ENCODE results near the gene GNPDA1. TPM values are rescaled to one million over a fixed set of nuclear protein-coding genes. Genes with fewer than 3 reads are reported as not detected.

GNPDA1 gene
- polyA plus RNA-seq (2012; rRNA removed) = 23.9 and 27.4 TPM in 2 replicates
- 39.1 and 47.9 TPM in 2 replicates for polyA plus RNA-seq (2012; cell fraction: cytosol; rRNA removed)
- 41.6 and 42.9 TPM in 2 replicates for polyA plus RNA-seq (2012; cell fraction: nucleus; rRNA removed)

GRCh38 chr5:142012792-142013388 is at the start of gene GNPDA1:
Gene GNPDA1, minus strand, starts transcription at chr5:142013027. Its CDS starts 992 bp downstream, at chr5:142012035.
- H3K9ac ChIP-seq = peak within 1 kb of the TSS; percentile 80
- H2AFZ ChIP-seq (ENCODE audit: low read depth) = peak within 1 kb of the TSS; percentile 90
- H3K36me3 ChIP-seq (replicated peaks in 1 of 2; ENCODE audit: control insufficient read depth in 1 of 2, insufficient read depth in 2 of 2, low read length in 1 of 2) = peaks cover 3 to 14% of the 10 kb centered on the region in 2 experiments
- DNase-seq = peak; percentile 94
- peak within 1 kb of the TSS; percentile 64 to 84 for H3K27ac ChIP-seq (ENCODE audit: low read depth in 2 of 2, low read length in 1 of 2)
- H3K9me2 ChIP-seq = no peaks in the 10 kb centered on the region
- peak within 1 kb of the TSS; percentile 78 to 85 for H3K4me3 ChIP-seq (ENCODE audit: low read depth in 2 of 2, low read length in 1 of 2)
- peak within 1 kb of the TSS; percentile 80 for H3K4me2 ChIP-seq
- H3K79me2 ChIP-seq (ENCODE audit: insufficient read depth) = no peaks in the 10 kb centered on the region
- H3K9me3 ChIP-seq = no peaks in the 10 kb centered on the region
- H3K4me1 ChIP-seq (ENCODE audit: control insufficient read depth in 1 of 2, insufficient read depth in 2 of 2, low read depth in 1 of 2, low read length in 1 of 2) = peaks cover 17 to 24% of the 10 kb centered on the region in 2 experiments
- H3F3A ChIP-seq (replicated peaks; ENCODE audit: insufficient read depth) = peaks cover 24% of the 10 kb centered on the region
- H4K20me1 ChIP-seq (ENCODE audit: insufficient read depth) = no peaks in the 10 kb centered on the region
- ChIA-PET POLR2A (interaction anchor here (1.0 to 2.0 kb wide), 9 partner anchors 9 to 130 kb away, joined by 3 to 8 read pairs (median 5); partner anchors contain the start of gene RNF14), CTCF (interaction anchor here (0.8 to 10.7 kb wide), 28 partner anchors 8 to 536 kb away, joined by 3 to 158 read pairs (median 8); partner anchors contain the start of gene PCDH1)
- no peaks in the 10 kb centered on the region for H3K27me3 ChIP-seq (ENCODE audit: insufficient read depth)
- WGBS (ENCODE audit: low lambda C conversion rate) = 2% methylated on average over 33 of the region's 58 CpGs
- peak; percentile 49; the same call in 1 of the 2 replicates for TF ChIP-seq FOSL2 (IDR thresholded peaks at IDR 0.05; ENCODE audit: borderline replicate concordance, low read depth)
- TF ChIP-seq SMC3 (IDR thresholded peaks at IDR 0.05; ENCODE audit: low read depth, low read length) = no peak
- peak; percentile 80 for TF ChIP-seq MXI1 (IDR thresholded peaks at IDR 0.05; ENCODE audit: low read depth, low read length)
- no peak for TF ChIP-seq CTCF (IDR thresholded peaks at IDR 0.05)
- TF ChIP-seq NRF1 (IDR thresholded peaks at IDR 0.05; ENCODE audit: low read depth, low read length) = peak; percentile 62
- peak; percentile 32; the same call in 1 of the 2 replicates for TF ChIP-seq GABPA (IDR thresholded peaks at IDR 0.05; ENCODE audit: low read depth)
- no peak for TF ChIP-seq GATA2 (CRISPR knock-in tag; IDR thresholded peaks at IDR 0.05)
- no peak for TF ChIP-seq ELF1 (IDR thresholded peaks at IDR 0.05)
- no peak for TF ChIP-seq EZH2phosphoT487 (IDR thresholded peaks at IDR 0.05; ENCODE audit: borderline replicate concordance, low read depth)
- 0 out of 2 replicates have a peak, but pooled peaks have one; percentile 15 for TF ChIP-seq NFIC (IDR thresholded peaks at IDR 0.05; ENCODE audit: borderline replicate concordance)
- TF ChIP-seq MEF2A (IDR thresholded peaks at IDR 0.05; ENCODE audit: borderline replicate concordance, low read depth) = no peak
- TF ChIP-seq TCF12 (IDR thresholded peaks at IDR 0.05) = no peak
- TF ChIP-seq YY1 (IDR thresholded peaks at IDR 0.05; ENCODE audit: low read depth) = no peak
- TF ChIP-seq ZBTB33 (IDR thresholded peaks at IDR 0.05; ENCODE audit: borderline replicate concordance, low read depth) = no peak
- no peak for TF ChIP-seq PBX3 (IDR thresholded peaks at IDR 0.05)
- no peak for TF ChIP-seq FOXM1 (IDR thresholded peaks at IDR 0.05; ENCODE audit: low read depth)
- TF ChIP-seq TEAD4 (IDR thresholded peaks at IDR 0.05; ENCODE audit: borderline replicate concordance, insufficient read depth) = no peak
- TF ChIP-seq FOXJ3 (CRISPR knock-in tag; IDR thresholded peaks at IDR 0.05) = no peak
- TF ChIP-seq CHD2 (IDR thresholded peaks at IDR 0.05; ENCODE audit: low read length, partially characterized antibody) = no peak
- no peak for TF ChIP-seq RXRA (IDR thresholded peaks at IDR 0.05; ENCODE audit: borderline replicate concordance, low read depth)
- TF ChIP-seq JUND (IDR thresholded peaks at IDR 0.05) = peak; percentile 52; the same call in 1 of the 2 replicates
- no peak for TF ChIP-seq SIN3A (IDR thresholded peaks at IDR 0.05; ENCODE audit: borderline replicate concordance, low read depth, low read length)
- TF ChIP-seq REST (IDR thresholded peaks at IDR 0.05; ENCODE audit: low read depth, low read length) = 0 out of 2 replicates have a peak, but pooled peaks have one; percentile 35
- TF ChIP-seq USF1 (IDR thresholded peaks at IDR 0.05; ENCODE audit: borderline replicate concordance, low read depth) = peak; percentile 87

Measured in SK-N-SH (cell line).